ENCODE results near the gene DPP6. TPM values are rescaled to one million over a fixed set of nuclear protein-coding genes. Genes with fewer than 3 reads are reported as not detected.

DPP6 gene
- total and polyA plus RNA-seq, 2 donors (not counting 1 experiment from before 2014, with no cell fraction given): not detected

- no peak for DNase-seq
- H3K27ac Mint-ChIP-seq: no peak overlapping the region
- ChIA-PET CTCF (no interaction called here), POLR2A (no interaction called here)
- H3K4me1 Mint-ChIP-seq: no peaks in the 10 kb centered on the region
- no peaks in the 10 kb centered on the region for H4K20me1 ChIP-seq (ENCODE audit: control insufficient read depth, insufficient read depth, low read length, poor library complexity, severe bottlenecking)
- H2AFZ ChIP-seq (ENCODE audit: insufficient read depth, low read depth, low read length, poor library complexity, severe bottlenecking): no peak overlapping the region
- H3K36me3 ChIP-seq (replicated peaks in 1 of 2; ENCODE audit: control extremely low read depth in 1 of 2, control insufficient read depth in 1 of 2, extremely low read depth in 1 of 2, insufficient read depth in 2 of 2, low read length in 1 of 2): no peaks in the 10 kb centered on the region
- TF ChIP-seq CTCF (IDR thresholded peaks at IDR 0.05) (no peak), EZH2 (IDR thresholded peaks at IDR 0.05; ENCODE audit: borderline replicate concordance, insufficient read depth, low read depth, low read length, poor library complexity, severe bottlenecking) (no peak)
- H3K4me1 ChIP-seq (ENCODE audit: control insufficient read depth in 2 of 2, insufficient read depth in 2 of 2, low read length in 2 of 2): no peaks in the 10 kb centered on the region
- H3K27me3 ChIP-seq (replicated peaks in 1 of 4; ENCODE audit: control extremely low read depth in 1 of 4, control insufficient read depth in 3 of 4, insufficient read depth in 4 of 4, low read length in 3 of 4): no peaks in the 10 kb centered on the region
- H3K27me3 Mint-ChIP-seq: no peaks in the 10 kb centered on the region
- no peak overlapping the region for H3K9ac ChIP-seq (ENCODE audit: low read length)
- H3K4me3 Mint-ChIP-seq: no peak overlapping the region
- H3K79me2 ChIP-seq (ENCODE audit: control insufficient read depth, insufficient read depth, low read length): no peaks in the 10 kb centered on the region
- H3K27ac ChIP-seq (ENCODE audit: low read length in 2 of 2): no peak overlapping the region
- peaks cover 9% of the 10 kb centered on the region for H3K9me3 Mint-ChIP-seq (ENCODE audit: insufficient read depth)
- no peak overlapping the region for H3K4me2 ChIP-seq (replicated peaks; ENCODE audit: low read depth, low read length, poor library complexity, severe bottlenecking)
- peaks cover 0 to 3% (median 0%) of the 10 kb centered on the region in 3 donors for H3K9me3 ChIP-seq (ENCODE audit: control extremely low read depth in 1 of 3, control insufficient read depth in 2 of 3, insufficient read depth in 1 of 3, low read length in 2 of 3)
- WGBS (ENCODE audit: insufficient coverage): 83% methylated on average over 1 of the region's 4 CpGs
- intact Hi-C loops (cut with micrococcal nuclease): no loop called here
- ATAC-seq (ENCODE audit: low read depth): no peak
- H3K4me3 ChIP-seq (ENCODE audit: control extremely low read depth in 1 of 5, extremely low read depth in 1 of 5, insufficient read depth in 1 of 5, low read depth in 2 of 5, low read length in 4 of 5): no peak overlapping the region
Measured at GRCh38 chr7:154423231-154423630, 371.0 kb downstream of the DPP6 start.

GRCh38 chr7:154424350-154424749 is 372.2 kb downstream of the DPP6 start:
- no peak overlapping the region for H3K4me2 ChIP-seq (replicated peaks; ENCODE audit: low read depth, low read length, poor library complexity, severe bottlenecking)
- no peaks in the 10 kb centered on the region for H3K79me2 ChIP-seq (ENCODE audit: control insufficient read depth, insufficient read depth, low read length)
- H3K27me3 Mint-ChIP-seq: no peaks in the 10 kb centered on the region
- DNase-seq: no peak
- WGBS (ENCODE audit: insufficient coverage): 78% methylated on average over 7 of the region's 8 CpGs
- intact Hi-C loops (cut with micrococcal nuclease): no loop called here
- H3K9ac ChIP-seq (ENCODE audit: low read length): no peak overlapping the region
- peaks cover 7% of the 10 kb centered on the region for H3K9me3 Mint-ChIP-seq (ENCODE audit: insufficient read depth)
- H3K36me3 ChIP-seq (replicated peaks in 1 of 2; ENCODE audit: control extremely low read depth in 1 of 2, control insufficient read depth in 1 of 2, extremely low read depth in 1 of 2, insufficient read depth in 2 of 2, low read length in 1 of 2): no peaks in the 10 kb centered on the region
- no peak overlapping the region for H3K4me3 ChIP-seq (ENCODE audit: control extremely low read depth in 1 of 5, extremely low read depth in 1 of 5, insufficient read depth in 1 of 5, low read depth in 2 of 5, low read length in 4 of 5)
- H3K27ac ChIP-seq (ENCODE audit: low read length in 2 of 2): no peak overlapping the region
- H3K9me3 ChIP-seq (ENCODE audit: control extremely low read depth in 1 of 3, control insufficient read depth in 2 of 3, insufficient read depth in 1 of 3, low read length in 2 of 3): peaks cover 0 to 5% (median 0%) of the 10 kb centered on the region in 3 donors
- H3K4me1 ChIP-seq (ENCODE audit: control insufficient read depth in 2 of 2, insufficient read depth in 2 of 2, low read length in 2 of 2): no peaks in the 10 kb centered on the region
- H3K4me1 Mint-ChIP-seq: no peaks in the 10 kb centered on the region
- H3K27ac Mint-ChIP-seq: no peak overlapping the region
- no peaks in the 10 kb centered on the region for H4K20me1 ChIP-seq (ENCODE audit: control insufficient read depth, insufficient read depth, low read length, poor library complexity, severe bottlenecking)
- H2AFZ ChIP-seq (ENCODE audit: insufficient read depth, low read depth, low read length, poor library complexity, severe bottlenecking): no peak overlapping the region
- TF ChIP-seq CTCF (IDR thresholded peaks at IDR 0.05) (no peak), EZH2 (IDR thresholded peaks at IDR 0.05; ENCODE audit: borderline replicate concordance, insufficient read depth, low read depth, low read length, poor library complexity, severe bottlenecking) (no peak)
- no peak for ATAC-seq (ENCODE audit: low read depth)
- H3K27me3 ChIP-seq (replicated peaks in 1 of 4; ENCODE audit: control extremely low read depth in 1 of 4, control insufficient read depth in 3 of 4, insufficient read depth in 4 of 4, low read length in 3 of 4): no peaks in the 10 kb centered on the region
- POLR2A ChIA-PET: no interaction called here
- H3K4me3 Mint-ChIP-seq: no peak overlapping the region
- CTCF ChIA-PET: no interaction called here

Measured in B cell (primary cell).